Nephron (organoid): Measurements from ENCODE around the gene PRKN.
A peak's percentile ranks its signal among the peaks of the same experiment; 100 is the strongest.

Experiments
- H3K27ac Mint-ChIP-seq, 3 experiments: 2 replicates each; pipeline ENCODE4 v1.8.0; 2020; ENCODE audit warnings: mixed read lengths in 3 of 3, mild to moderate bottlenecking in 2 of 3, moderate library complexity in 1 of 3
- H3K27me3 Mint-ChIP-seq: 2 replicates; pipeline ENCODE4 v1.8.0; 2021; ENCODE audit warnings: low read depth, mild to moderate bottlenecking, moderate library complexity, mixed read lengths
- H3K36me3 Mint-ChIP-seq: 2 replicates; pipeline ENCODE4 v1.8.0; 2020; ENCODE audit warnings: low read depth, mixed read lengths
- H3K4me1 Mint-ChIP-seq: 2 replicates; pipeline ENCODE4 v1.8.0; 2020; ENCODE audit warnings: mixed read lengths
- H3K4me3 Mint-ChIP-seq, 3 experiments: 2 replicates each; pipeline ENCODE4 v1.8.0; 2020; ENCODE audit warnings: mild to moderate bottlenecking in 3 of 3, mixed read lengths in 3 of 3, moderate library complexity in 2 of 3
- H3K9me3 Mint-ChIP-seq: 2 replicates; pipeline ENCODE4 v1.8.0; 2020; ENCODE audit warnings: mixed read lengths
- CTCF ChIP-seq, 3 experiments: fragments of 200-600 bp; sonication (generic); IDR thresholded peaks; one replicate each; pipeline ENCODE4 v1.5.0; 2021; ENCODE audit warnings: antibody characterized with exemption in 3 of 3; ENCODE audit not compliant: unreplicated experiment in 3 of 3

The PRKN gene

DNA sequence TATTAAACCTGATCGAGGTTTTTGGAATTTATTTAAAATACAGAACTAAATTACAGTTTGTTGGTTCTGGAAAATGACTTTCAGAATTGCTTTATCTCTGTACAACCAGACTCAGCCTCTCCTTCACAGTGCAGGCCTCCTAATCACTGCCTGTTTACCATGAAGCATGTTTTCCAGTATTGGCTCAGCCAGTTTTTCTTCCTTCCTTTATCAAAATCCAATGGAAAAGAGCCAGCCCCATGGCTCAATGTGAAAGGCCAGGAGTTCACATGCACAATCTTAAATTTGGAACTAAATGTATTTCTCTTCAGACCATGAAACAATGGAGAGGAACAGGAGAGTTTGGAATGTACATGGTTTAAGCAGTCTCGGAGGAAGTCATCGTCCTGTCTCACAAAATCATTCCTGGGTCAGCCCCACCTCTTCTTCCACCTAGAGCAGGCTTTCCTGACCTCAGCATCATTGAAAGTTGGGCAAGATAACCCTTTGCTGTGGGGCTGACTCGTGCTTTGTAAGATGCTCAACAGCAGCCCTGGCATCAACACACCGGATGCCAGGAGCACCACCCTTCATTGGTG lies 772.8 kb downstream of the PRKN start:
- Mint-ChIP-seq H3K36me3 (peaks cover 7% of the 10 kb centered on the region), H3K27ac (no peak overlapping the region), H3K4me1 (no peaks in the 10 kb centered on the region), H3K9me3 (peaks cover 5% of the 10 kb centered on the region), H3K4me3 (no peak overlapping the region), H3K27me3 (peaks cover 3% of the 10 kb centered on the region)
- no peak for TF ChIP-seq CTCF (IDR thresholded peaks at IDR 0.05; ENCODE audit: unreplicated experiment in 3 of 3)

DNA sequence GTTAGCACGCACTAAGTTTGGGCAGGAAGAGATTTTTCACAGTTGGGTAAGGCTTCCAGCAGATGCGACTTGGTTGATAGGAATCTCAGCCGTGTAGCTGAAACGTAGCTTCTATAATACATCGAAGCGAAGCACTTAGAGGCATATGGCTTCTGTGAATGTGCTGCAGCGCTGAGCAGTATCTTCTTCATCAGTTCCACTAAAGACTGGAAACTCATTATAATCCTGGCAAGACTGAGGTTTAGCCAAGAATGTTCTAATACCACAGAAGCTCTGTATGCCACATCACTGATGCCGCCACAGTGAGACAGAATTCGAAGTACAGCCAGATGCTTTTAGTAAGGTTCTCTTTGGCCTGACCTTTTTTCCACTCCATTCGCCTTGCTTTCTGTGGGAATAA lies 773.5 kb downstream of the PRKN start:
- no peaks in the 10 kb centered on the region for H3K4me1 Mint-ChIP-seq
- TF ChIP-seq CTCF (IDR thresholded peaks at IDR 0.05; ENCODE audit: unreplicated experiment in 3 of 3): no peak
- peaks cover 3% of the 10 kb centered on the region for H3K27me3 Mint-ChIP-seq
- H3K4me3 Mint-ChIP-seq: no peak overlapping the region
- no peak overlapping the region for H3K27ac Mint-ChIP-seq
- H3K36me3 Mint-ChIP-seq: peaks cover 7% of the 10 kb centered on the region
- peaks cover 5% of the 10 kb centered on the region for H3K9me3 Mint-ChIP-seq

DNA sequence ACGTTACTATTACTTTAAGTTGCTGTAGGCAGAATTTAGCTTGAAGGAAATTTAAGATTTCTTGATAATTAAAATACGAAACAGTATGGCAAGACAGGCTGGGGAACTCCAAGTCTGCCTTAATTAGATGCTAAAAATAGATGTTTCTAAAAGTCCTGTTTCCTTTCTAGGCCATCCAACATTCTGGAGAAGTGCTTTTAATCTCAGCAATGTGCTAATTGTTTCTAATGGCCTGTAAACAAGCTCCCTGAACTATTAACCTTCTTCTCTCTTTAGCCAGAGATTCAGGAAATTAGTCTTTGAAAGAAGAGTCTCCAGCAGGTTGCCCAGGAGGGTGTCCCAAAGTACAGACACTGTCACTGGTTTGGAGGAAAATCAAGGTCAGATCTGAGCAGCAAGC lies 776.4 kb downstream of the PRKN start:
- H3K4me3 Mint-ChIP-seq: no peak overlapping the region
- H3K27ac Mint-ChIP-seq: peak overlapping the region in 1 of 3 experiments; percentile 55
- peaks cover 7% of the 10 kb centered on the region for H3K4me1 Mint-ChIP-seq
- H3K9me3 Mint-ChIP-seq: peaks cover 9% of the 10 kb centered on the region
- TF ChIP-seq CTCF (IDR thresholded peaks at IDR 0.05; ENCODE audit: unreplicated experiment in 3 of 3): no peak
- peaks cover 7% of the 10 kb centered on the region for H3K36me3 Mint-ChIP-seq
- peaks cover 3% of the 10 kb centered on the region for H3K27me3 Mint-ChIP-seq

DNA sequence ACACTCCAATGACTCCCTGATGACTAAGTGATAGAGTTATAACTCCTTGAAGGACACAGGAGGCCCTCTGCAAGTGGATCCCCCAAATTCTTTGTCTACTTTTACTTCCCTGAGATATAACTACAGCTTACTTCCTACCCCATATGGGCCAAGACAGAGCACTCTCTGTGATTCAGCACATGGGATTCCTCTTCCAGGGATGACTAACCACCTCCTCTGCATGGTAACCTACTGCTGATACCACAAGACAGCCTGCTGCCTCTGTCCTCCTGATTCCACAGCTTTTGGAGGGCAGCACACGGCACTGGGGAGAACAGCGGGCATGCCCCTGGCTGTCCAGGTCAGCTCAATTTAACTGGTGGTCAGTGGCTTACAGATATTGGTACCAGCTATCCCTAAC lies 778.0 kb downstream of the PRKN start:
- peaks cover 3% of the 10 kb centered on the region for H3K27me3 Mint-ChIP-seq
- H3K9me3 Mint-ChIP-seq: peaks cover 9% of the 10 kb centered on the region
- TF ChIP-seq CTCF (IDR thresholded peaks at IDR 0.05; ENCODE audit: unreplicated experiment in 3 of 3): no peak
- H3K4me1 Mint-ChIP-seq: peaks cover 19% of the 10 kb centered on the region
- H3K4me3 Mint-ChIP-seq: no peak overlapping the region
- no peak overlapping the region for H3K27ac Mint-ChIP-seq
- peaks cover 7% of the 10 kb centered on the region for H3K36me3 Mint-ChIP-seq

DNA sequence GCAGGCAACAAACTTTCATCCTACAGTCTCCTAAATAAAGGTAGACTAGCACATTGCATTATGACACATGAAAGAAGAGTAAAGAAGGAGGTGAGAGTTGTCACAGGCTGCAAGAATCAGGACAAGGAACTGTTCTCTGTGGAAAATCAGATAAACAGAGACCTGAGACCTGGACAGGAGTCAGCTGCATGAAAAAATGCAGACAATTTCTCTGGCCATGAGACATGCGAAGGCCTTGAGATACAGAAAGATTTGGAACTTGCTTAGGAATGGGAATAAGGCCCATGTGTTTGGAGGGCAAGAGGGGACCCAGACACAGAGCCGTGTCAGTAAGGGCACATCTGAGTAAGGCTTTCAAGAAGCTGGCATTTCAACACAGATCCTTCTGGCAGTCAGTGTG lies 779.1 kb downstream of the PRKN start:
- H3K4me1 Mint-ChIP-seq: peaks cover 23% of the 10 kb centered on the region
- no peak overlapping the region for H3K27ac Mint-ChIP-seq
- peaks cover 7% of the 10 kb centered on the region for H3K36me3 Mint-ChIP-seq

More for the DNA sequence above, 779.1 kb downstream of the PRKN start:
- Mint-ChIP-seq H3K4me3 (no peak overlapping the region), H3K9me3 (peaks cover 9% of the 10 kb centered on the region), H3K27me3 (peaks cover 3% of the 10 kb centered on the region)
- no peak for TF ChIP-seq CTCF (IDR thresholded peaks at IDR 0.05; ENCODE audit: unreplicated experiment in 3 of 3)
